Left ventricle myocardium inferior (tissue), 1 donor: ENCODE measurements around the gene PFKP. TPM values are rescaled to one million over a fixed set of nuclear protein-coding genes. Genes with fewer than 3 reads are reported as not detected.

Source experiments
- DNase-seq: peaks from one replicate; pipeline ENCODE4 v3.0.0-alpha.2; 2020
- H3K27ac ChIP-seq: fragments of 200-600 bp; replicated peaks from 2 replicates; pipeline ENCODE4 v1.8.0; 2021
- H3K27me3 ChIP-seq: fragments of 200-600 bp; 2 replicates; pipeline ENCODE4 v1.8.0; 2021; ENCODE audit warnings: low read depth
- H3K36me3 ChIP-seq: fragments of 200-600 bp; 2 replicates; pipeline ENCODE4 v1.8.0; 2021
- H3K4me1 ChIP-seq: fragments of 200-600 bp; 2 replicates; pipeline ENCODE4 v1.8.0; 2021
- H3K4me3 ChIP-seq: fragments of 200-600 bp; 2 replicates; pipeline ENCODE4 v1.8.0; 2021; ENCODE audit warnings: mild to moderate bottlenecking, moderate library complexity
- H3K9me3 ChIP-seq: fragments of 200-600 bp; replicated peaks from 2 replicates; pipeline ENCODE4 v1.8.0; 2021
- CTCF ChIP-seq: fragments of 200-600 bp; IDR thresholded peaks from 2 replicates; pipeline ENCODE4 v1.8.0; 2021; ENCODE audit warnings: antibody characterized with exemption, mild to moderate bottlenecking, borderline replicate concordance
- intact Hi-C: fragments of 100-400 bp; cut with micrococcal nuclease; formaldehyde crosslinking; loops from one replicate; pipeline ENCODE4 v1.11.0; 2022
- total RNA-seq: library from RNA; stranded (reverse); fragmentation: NEBNext Ultra II Directional; extraction: Animal tissue kit (Norgen Biotek cat#: 25700); gene quantifications from one replicate; pipeline ENCODE4 v1.2.1, GENCODE V29; 2021
- donor health status: DM: no; HTN: yes; CAD: no; lungs with severe emphysema.

The PFKP gene
- total RNA-seq, 1 donor from 2014 or later = 206 TPM

DNA sequence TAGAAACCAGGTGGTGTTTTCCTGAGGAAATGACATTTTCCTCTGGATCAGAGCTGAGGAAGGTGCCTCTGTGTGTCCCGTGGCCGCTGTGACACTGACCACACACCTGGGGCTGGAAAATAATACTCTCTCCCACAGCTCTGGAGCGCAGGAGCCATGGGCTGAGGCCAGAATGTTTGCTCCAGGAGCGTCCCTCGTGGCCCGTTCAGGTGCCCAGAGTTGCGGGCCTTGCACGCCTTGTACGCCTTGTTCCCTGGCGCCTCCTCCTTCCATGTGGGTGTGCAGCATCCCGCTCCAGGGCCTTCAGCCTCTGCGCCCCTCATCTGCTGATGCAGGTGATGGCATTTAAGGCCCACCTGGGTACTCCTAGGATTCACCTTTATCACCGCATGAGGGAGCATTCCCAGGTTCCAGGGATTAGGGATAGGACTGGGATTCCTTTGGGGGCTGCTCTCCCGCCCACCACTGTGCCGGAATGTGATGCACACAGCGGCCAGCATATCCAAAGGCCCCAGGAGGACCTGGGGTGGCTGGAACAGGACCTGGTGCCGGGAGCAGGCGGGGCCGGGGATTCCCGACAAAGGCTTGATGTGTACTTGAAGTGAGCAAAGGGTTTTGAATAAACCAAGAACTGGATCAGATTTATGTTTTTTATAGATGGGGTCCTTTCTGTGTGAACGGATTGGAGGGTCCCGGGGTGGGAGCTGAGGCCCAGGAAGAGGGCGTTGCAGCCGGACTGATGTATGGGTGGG lies 61.2 kb downstream of the PFKP start:
- H3K36me3 ChIP-seq = peaks cover 57% of the 10 kb centered on the region
- H3K27me3 ChIP-seq = no peaks in the 10 kb centered on the region
- peaks cover 40% of the 10 kb centered on the region for H3K4me1 ChIP-seq
- intact Hi-C loops = no loop called here
- H3K27ac ChIP-seq = no peak overlapping the region
- no peaks in the 10 kb centered on the region for H3K9me3 ChIP-seq
- H3K4me3 ChIP-seq = no peak overlapping the region
- no peak for TF ChIP-seq CTCF
- no peak for DNase-seq

DNA sequence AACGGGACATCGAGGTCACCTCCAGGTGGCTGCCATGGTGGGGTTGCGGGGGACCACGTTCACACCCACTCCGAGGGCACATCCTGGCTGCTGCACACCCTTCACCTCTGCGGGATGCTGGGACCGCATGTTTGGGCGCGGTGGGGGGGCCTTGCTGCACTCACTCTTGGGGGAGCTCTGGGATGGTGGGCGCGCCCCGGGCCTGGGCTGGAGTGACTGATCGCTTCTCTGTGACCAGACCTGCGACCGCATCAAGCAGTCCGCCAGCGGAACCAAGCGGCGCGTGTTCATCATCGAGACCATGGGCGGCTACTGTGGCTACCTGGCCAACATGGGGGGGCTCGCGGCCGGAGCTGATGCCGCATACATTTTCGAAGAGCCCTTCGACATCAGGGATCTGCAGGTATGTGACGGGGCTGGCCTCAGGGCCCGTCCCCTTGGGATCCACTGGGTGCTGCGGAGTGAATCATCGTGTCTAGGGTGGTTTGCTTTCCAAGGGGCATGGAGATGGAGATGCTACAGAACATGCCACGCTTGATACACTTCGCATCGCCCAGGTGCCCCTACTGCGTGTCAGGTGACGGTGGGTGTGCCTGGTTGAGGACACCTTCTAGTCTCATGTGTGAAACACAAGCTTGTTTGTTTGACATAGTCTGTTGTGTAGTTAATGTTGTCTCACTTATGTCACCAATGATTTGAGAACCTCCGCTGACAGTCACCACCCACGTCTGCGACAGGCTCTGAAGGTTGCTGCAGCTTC lies 62.4 kb downstream of the PFKP start:
- H3K36me3 ChIP-seq = peaks cover 58% of the 10 kb centered on the region
- H3K4me1 ChIP-seq = peaks cover 38% of the 10 kb centered on the region
- no peak for TF ChIP-seq CTCF
- no peak for DNase-seq
- no peaks in the 10 kb centered on the region for H3K9me3 ChIP-seq
- intact Hi-C loops = no loop called here
- H3K27ac ChIP-seq = no peak overlapping the region
- H3K4me3 ChIP-seq = no peak overlapping the region
- H3K27me3 ChIP-seq = no peaks in the 10 kb centered on the region

- H3K9me3 ChIP-seq = no peaks in the 10 kb centered on the region
- H3K4me1 ChIP-seq = peaks cover 44% of the 10 kb centered on the region
- TF ChIP-seq CTCF = no peak
- intact Hi-C loops = no loop called here
- H3K4me3 ChIP-seq = no peak overlapping the region
- no peak overlapping the region for H3K27ac ChIP-seq
- no peaks in the 10 kb centered on the region for H3K27me3 ChIP-seq
- DNase-seq = no peak
- H3K36me3 ChIP-seq = peaks cover 65% of the 10 kb centered on the region
Observed at GRCh38 chr10:3131098-3131497, 63.8 kb downstream of the PFKP start.

DNA sequence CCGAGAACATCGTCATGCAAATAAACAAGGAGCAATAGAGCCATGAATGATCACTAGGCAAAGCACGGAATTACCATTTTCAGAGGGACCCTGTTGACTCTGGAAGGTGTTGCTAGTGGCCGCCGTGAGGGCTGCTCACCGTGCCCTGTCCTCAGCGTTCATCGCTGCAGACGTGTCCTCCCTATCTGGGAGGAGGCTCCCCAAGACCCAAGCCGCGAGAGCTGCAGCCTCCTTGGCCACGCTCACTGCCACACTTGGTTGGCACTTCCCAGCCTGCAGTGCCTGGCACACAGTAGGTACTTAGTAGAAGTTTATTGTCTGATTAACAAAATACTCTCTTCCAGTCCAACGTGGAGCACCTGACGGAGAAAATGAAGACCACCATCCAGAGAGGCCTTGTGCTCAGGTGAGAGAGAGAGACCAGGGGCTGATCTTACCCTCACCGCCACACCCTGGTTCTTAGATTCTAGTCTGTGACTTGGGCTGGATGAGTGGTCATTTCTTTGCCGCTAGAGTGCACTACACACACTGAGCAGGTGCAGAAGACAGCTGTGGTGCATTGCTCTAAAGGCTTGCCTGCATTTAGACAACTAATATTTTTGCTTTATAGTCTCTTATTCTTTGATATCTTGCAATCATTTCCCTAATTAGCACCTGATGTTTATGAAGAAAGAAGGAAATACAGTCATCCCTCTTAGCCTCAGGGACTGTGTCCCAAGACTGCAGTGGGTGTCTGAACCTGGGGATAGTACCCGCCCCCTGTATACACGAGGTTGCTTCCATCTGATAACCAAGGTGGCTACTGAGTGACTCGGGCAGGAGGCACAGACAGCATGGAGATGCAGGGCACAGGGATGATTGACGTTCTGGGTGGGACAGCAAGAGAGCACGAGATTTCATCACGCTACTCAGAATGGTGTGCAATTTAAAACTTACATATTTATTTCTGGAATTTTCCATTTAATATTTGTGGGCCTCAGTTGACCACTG lies 65.0 kb downstream of the PFKP start:
- Histone ChIP-seq H3K4me1 (peaks cover 44% of the 10 kb centered on the region), H3K9me3 (no peaks in the 10 kb centered on the region), H3K36me3 (peaks cover 77% of the 10 kb centered on the region), H3K27ac (no peak overlapping the region), H3K4me3 (no peak overlapping the region), H3K27me3 (no peaks in the 10 kb centered on the region)
- no peak for DNase-seq
- no peak for TF ChIP-seq CTCF
- intact Hi-C loops = no loop called here

GRCh38 chr10:3133948-3134347 lies 66.6 kb downstream of the PFKP start:
- no peak overlapping the region for H3K27ac ChIP-seq

More at GRCh38 chr10:3133948-3134347, 66.6 kb downstream of the PFKP start:
- peaks cover 93% of the 10 kb centered on the region for H3K36me3 ChIP-seq
- no peak for DNase-seq
- no peaks in the 10 kb centered on the region for H3K27me3 ChIP-seq
- TF ChIP-seq CTCF = no peak
- intact Hi-C loops = no loop called here
- H3K9me3 ChIP-seq = no peaks in the 10 kb centered on the region
- peaks cover 39% of the 10 kb centered on the region for H3K4me1 ChIP-seq
- H3K4me3 ChIP-seq = no peak overlapping the region
